ENCODE measurements around the gene SPINT1. TPM values are rescaled to one million over a fixed set of nuclear protein-coding genes. Genes with fewer than 3 reads are reported as not detected.

SPINT1 gene
- total and polyA plus RNA-seq, 2 of the 13 experiments (the other 11 are each of a cell fraction or from before 2014, with no cell fraction given): 0.49 to 2.5 TPM

DNA sequence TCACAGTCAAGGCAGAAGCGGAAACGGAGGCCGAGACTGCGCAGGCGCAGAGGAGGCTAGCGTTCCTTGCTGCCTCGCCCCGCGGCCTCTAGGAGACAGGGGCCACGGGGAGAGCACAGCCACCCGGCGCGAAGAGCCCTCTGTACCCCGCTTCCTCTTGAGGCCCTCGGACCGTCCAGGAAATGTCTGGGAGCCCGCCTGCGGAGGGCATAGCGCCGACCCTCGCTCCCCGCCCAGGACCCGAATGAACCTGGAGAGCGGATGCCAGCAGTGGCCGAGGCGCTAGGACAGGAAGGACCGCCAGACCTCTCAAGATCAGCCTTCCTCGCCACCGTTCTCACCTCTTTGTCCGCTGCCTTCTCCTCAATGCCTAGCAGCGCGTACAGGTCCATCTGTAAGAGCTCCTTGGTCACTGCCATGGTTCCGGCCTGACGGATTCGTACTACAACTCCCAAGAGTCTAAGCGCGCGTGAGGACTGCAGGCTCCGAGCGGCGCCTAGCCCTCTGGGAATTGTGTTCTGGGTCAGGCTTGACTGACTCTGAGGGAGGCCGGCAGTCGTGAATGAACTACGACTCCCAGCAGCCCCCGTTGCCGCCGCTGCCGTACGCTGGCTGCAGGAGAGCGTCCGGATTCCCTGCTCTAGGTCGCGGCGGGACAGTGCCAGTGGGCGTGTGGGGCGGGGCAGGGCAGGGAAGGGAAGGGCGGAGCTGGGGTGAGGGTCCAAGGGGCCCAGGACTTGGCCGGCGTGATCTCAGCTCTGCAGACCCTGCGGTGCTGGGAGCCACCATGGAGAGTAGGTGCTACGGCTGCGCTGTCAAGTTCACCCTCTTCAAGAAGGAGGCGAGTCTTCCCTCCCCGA is 36.6 kb upstream of the SPINT1 start, which contains the start of the genes DNAJC17 and ZFYVE19 (continued):
- TF ChIP-seq SOX13 (IDR thresholded peaks at IDR 0.05) (no peak), SOX13 (CRISPR knock-in tag; conservative IDR thresholded peaks at IDR 0.05 in 1 of 2, IDR thresholded peaks at IDR 0.05 in 1 of 2) (peak in 1 of 2 experiments; percentile 53; a peak in 2 of 4 replicates), ELF1 (CRISPR knock-in tag; IDR thresholded peaks at IDR 0.05) (peak; percentile 93), THAP11 (CRISPR knock-in tag; IDR thresholded peaks at IDR 0.05) (peak; percentile 99), ZNF563 (CRISPR knock-in tag; IDR thresholded peaks at IDR 0.05) (peak; percentile 84), ZNF142 (CRISPR knock-in tag; IDR thresholded peaks at IDR 0.05) (no peak), AFF4 (CRISPR knock-in tag; IDR thresholded peaks at IDR 0.05) (no peak), BORCS8-MEF2B (CRISPR knock-in tag; IDR thresholded peaks at IDR 0.05) (peak; percentile 84), ZFP1 (CRISPR knock-in tag; IDR thresholded peaks at IDR 0.05) (no peak), SUZ12 (IDR thresholded peaks at IDR 0.05; ENCODE audit: low read depth, low read length) (peak; percentile 89), ZNF770 (CRISPR knock-in tag; IDR thresholded peaks at IDR 0.05) (peak; percentile 93), HNRNPLL (IDR thresholded peaks at IDR 0.05; ENCODE audit: low read depth, low read length, poor library complexity, severe bottlenecking) (peak; percentile 89), ZBTB1 (CRISPR knock-in tag; IDR thresholded peaks at IDR 0.05; ENCODE audit: borderline replicate concordance) (no peak)
- TF ChIP-seq, protein P1, sequence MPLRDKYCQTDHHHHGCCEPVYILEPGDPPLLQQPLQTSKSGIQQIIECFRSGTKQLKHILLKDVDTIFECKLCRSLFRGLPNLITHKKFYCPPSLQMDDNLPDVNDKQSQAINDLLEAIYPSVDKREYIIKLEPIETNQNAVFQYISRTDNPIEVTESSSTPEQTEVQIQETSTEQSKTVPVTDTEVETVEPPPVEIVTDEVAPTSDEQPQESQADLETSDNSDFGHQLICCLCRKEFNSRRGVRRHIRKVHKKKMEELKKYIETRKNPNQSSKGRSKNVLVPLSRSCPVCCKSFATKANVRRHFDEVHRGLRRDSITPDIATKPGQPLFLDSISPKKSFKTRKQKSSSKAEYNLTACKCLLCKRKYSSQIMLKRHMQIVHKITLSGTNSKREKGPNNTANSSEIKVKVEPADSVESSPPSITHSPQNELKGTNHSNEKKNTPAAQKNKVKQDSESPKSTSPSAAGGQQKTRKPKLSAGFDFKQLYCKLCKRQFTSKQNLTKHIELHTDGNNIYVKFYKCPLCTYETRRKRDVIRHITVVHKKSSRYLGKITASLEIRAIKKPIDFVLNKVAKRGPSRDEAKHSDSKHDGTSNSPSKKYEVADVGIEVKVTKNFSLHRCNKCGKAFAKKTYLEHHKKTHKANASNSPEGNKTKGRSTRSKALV (CRISPR knock-in tag; IDR thresholded peaks at IDR 0.05): peak; percentile 54
